ENCODE measurements around the gene C10orf67.
"Not testable (repeated sequence)": the region's sequence is repeated elsewhere in the genome, so short reads cannot be mapped to it uniquely, and the experiment has no call there.

C10orf67 gene

GRCh38 chr10:23270531-23270930, 74.1 kb downstream of the C10orf67 start:
- DNase-seq (ENCODE audit: low read depth in 2 of 2): no peak

GRCh38 chr10:23263441-23264164, 81.0 kb downstream of the C10orf67 start:
- DNase-seq (ENCODE audit: low read depth in 2 of 2): no peak

- no peak for DNase-seq (ENCODE audit: low read depth in 2 of 2)
These were observed 81.7 kb downstream of the C10orf67 start for GRCh38 chr10:23262928-23263327.

- no peak for DNase-seq (ENCODE audit: low read depth in 2 of 2)
These were observed 86.1 kb downstream of the C10orf67 start for GRCh38 chr10:23258516-23258915.

- no peak for DNase-seq (ENCODE audit: low read depth in 2 of 2)
These were observed 90.8 kb downstream of the C10orf67 start for GRCh38 chr10:23253780-23254179.

GRCh38 chr10:23252859-23253258, 91.7 kb downstream of the C10orf67 start:
- not testable (repeated sequence) for DNase-seq (ENCODE audit: low read depth in 2 of 2)

- DNase-seq (ENCODE audit: low read depth in 2 of 2): not testable (repeated sequence)
These were observed 102.8 kb downstream of the C10orf67 start for GRCh38 chr10:23241779-23242178.

- DNase-seq (ENCODE audit: low read depth in 2 of 2): no peak
These were observed 106.6 kb downstream of the C10orf67 start for GRCh38 chr10:23238015-23238414.

- DNase-seq (ENCODE audit: low read depth in 2 of 2): no peak
These were observed 114.0 kb downstream of the C10orf67 start for GRCh38 chr10:23230582-23230981.

- no peak for DNase-seq (ENCODE audit: low read depth in 2 of 2)
These were observed 127.1 kb downstream of the C10orf67 start for GRCh38 chr10:23217471-23217870.

- no peak for DNase-seq (ENCODE audit: low read depth in 2 of 2)
These were observed 138.5 kb downstream of the C10orf67 start for GRCh38 chr10:23205972-23206642.

GRCh38 chr10:23204773-23205172, 139.8 kb downstream of the C10orf67 start:
- DNase-seq (ENCODE audit: low read depth in 2 of 2): no peak

- DNase-seq (ENCODE audit: low read depth in 2 of 2): no peak
These were observed 140.9 kb downstream of the C10orf67 start for GRCh38 chr10:23203369-23204325.

- no peak for DNase-seq (ENCODE audit: low read depth in 2 of 2)
These were observed 141.8 kb downstream of the C10orf67 start for GRCh38 chr10:23202779-23203178.

- no peak for DNase-seq (ENCODE audit: low read depth in 2 of 2)
These were observed 142.8 kb downstream of the C10orf67 start for GRCh38 chr10:23201837-23202236.

GRCh38 chr10:23200997-23201652, 143.5 kb downstream of the C10orf67 start:
- no peak for DNase-seq (ENCODE audit: low read depth in 2 of 2)

- DNase-seq (ENCODE audit: low read depth in 2 of 2): no peak
These were observed 144.0 kb downstream of the C10orf67 start for GRCh38 chr10:23200586-23200985.

- DNase-seq (ENCODE audit: low read depth in 2 of 2): no peak
These were observed 144.7 kb downstream of the C10orf67 start for GRCh38 chr10:23199768-23200511.

- no peak for DNase-seq (ENCODE audit: low read depth in 2 of 2)
These were observed 145.4 kb downstream of the C10orf67 start for GRCh38 chr10:23198940-23199767.

GRCh38 chr10:23198610-23198939, 146.0 kb downstream of the C10orf67 start:
- DNase-seq (ENCODE audit: low read depth in 2 of 2): no peak
